ENCODE results near the gene LDLRAP1.

GRCh38 chr1:25610822-25611630, 67.6 kb downstream of the LDLRAP1 start:
- TF ChIP-seq POLR2A (IDR thresholded peaks at IDR 0.05) (no peak), CTCF (IDR thresholded peaks at IDR 0.05) (no peak)

Measured in vagina (tissue), 2 donors.